ENCODE results near the gene SNPH.
A peak's percentile ranks its signal among the peaks of the same experiment; 100 is the strongest.

The SNPH gene

DNA sequence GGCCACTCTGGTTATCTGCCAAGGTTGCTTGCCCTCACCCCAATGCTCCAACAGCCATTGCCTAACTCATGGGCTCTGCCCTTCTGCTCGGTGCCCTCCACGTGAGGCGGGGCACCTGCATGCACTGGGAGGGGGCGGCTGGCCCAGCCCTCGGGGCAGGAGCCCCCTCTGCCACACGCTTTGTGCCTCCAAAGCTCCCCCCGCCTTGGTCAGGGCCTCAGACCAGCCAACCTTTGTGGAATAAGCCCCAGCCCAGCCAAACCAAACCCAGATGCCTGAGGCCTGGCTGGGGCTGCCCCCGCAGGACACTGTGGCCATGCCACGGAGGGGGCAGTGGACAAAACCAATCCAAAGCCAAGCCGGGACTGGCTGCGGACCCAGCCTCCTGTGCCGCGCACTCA is 41.5 kb downstream of the SNPH start:
- DNase-seq = no peak

DNA sequence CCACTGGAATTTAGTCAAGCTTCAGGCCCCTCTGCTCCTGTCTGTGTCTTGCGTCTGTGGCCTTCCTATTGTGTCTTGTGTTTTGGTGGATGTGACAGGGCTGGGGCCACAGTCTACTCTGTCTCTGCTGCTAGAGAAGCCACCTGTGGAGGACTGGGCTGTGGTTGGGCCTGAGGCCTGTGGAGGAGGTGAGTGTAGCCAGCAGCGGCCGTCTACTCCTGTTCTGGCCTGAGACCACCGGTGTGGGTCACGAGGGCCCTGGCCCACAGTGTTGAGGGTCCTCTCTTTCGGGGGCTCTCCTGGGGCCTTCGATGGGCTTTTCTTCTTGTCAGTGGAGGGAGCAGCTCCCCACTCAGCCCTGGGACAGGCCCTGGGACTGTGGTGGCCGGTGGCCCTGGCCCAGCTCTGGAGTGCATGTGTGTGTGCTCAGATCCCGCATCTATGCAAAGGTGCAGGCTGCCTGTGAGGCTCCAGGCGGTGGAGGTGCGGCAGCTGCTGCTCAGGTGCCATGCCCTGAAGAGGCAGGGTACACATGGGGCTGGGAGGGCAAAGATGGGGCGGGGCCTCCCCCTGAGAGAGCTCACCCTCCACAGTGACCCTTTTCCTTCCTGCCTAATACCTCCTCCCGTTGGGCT is 42.1 kb downstream of the SNPH start:
- DNase-seq = no peak

DNA sequence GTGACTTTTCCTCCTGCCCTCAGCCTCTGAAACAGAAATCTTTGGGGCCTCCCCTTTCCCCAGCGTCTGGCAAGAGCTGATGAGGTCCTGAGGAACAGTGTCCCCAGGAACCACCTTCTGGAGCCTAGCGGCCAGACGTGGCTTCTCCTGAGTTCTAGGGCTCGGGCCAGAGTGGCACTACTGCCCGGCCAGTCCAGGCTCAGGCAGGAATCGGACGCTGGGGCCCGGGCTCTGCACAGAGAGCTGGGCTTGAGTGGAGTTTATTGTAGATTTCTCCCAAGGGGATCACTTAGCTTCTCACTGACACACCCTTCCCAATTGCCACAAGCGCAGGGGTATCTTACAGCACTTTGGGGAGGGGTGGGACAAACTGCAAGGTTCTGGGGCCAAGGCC is 42.6 kb downstream of the SNPH start:
- DNase-seq = no peak

DNA sequence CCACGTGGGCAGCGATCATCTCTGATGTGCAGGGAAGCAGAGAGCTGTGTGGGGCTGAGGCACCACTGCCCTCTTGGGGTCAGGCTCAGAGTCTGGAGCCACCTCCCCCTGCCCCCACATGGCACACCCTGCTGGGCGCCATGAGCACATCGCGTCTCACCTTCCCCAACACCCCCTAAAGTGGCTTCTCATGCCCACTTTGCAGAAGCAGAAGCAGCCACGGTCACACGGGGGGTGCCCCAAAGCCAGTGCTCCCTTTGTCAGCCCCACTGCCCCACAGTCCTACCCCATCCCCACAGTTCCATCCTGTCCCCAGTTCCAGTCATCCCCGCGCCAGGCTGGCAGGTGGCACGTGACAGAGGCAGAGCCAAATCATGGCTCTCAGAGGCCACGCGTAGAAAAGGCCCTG is 43.3 kb downstream of the SNPH start:
- no peak for DNase-seq

DNA sequence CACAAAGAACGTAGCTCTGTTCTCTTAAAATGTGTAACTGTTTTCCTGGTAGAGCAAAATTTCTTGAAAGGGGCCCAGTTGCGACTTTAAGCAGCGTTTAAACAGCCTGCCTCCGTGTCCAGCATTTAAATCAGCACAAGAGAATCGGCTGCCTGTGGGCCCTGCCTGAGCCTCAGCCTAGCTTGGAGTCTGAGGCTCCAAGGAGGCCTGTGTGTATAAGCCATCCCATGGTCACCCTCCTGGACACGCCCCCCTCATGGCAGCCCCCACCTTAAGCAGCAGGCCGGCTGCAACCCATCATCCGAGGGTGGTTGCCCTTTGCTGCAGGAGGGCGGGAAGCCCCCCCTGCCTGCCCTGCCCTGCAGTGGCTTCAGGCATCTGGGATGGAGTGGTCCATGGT is 44.0 kb downstream of the SNPH start:
- DNase-seq = no peak

DNA sequence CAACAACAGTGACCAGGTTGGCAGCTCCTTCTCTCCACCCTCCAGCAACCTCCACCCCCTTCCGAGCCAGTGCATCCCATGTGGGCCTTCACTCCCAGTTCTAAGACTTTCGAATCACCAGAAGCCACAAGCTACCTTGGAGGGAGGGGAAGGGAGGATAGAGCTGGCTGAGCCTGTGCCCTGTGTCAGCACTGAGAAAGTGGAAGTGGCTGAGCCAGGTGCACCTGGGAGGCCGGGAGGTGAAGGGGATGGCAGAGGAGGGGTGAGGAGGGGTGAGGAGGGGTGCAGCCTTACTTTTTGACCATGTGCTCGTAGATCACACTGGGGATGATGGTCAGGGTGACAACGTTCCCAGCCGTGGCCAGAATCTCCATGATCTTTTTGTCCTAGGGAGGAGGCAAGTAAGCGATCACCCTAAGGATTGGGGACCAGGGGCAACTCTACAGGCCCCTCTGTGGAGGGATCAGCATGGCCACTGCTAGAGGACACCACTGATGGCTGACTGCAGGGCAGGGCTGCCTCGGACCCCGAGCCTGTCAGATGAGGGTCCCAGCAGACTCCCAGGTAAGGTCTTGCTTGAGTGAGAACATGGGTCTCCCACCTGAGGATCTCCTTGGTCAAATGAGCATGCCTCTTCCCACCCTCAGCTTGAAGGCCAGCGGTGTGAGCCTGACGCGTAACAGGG is 44.6 kb downstream of the SNPH start:
- DNase-seq = no peak

DNA sequence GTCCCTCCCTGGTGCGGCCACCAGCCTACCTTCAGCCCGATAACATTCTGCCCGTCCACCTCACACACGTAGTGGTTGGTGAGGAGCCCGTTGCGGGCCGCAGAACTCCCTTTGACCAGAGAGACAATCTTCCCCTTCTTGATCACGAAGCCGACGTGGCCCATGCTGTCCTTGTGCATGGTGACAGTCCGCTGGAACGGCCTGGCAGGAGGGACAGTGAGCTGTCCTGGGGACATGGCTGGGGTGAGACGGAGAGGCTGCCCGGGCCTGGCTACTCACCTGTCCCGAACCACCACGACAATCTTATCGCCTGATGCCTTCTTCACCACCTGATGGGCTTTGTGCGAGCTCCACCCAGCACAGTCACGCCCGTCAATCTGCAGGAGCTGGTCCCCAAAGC is 46.2 kb downstream of the SNPH start:
- DNase-seq = no peak

DNA sequence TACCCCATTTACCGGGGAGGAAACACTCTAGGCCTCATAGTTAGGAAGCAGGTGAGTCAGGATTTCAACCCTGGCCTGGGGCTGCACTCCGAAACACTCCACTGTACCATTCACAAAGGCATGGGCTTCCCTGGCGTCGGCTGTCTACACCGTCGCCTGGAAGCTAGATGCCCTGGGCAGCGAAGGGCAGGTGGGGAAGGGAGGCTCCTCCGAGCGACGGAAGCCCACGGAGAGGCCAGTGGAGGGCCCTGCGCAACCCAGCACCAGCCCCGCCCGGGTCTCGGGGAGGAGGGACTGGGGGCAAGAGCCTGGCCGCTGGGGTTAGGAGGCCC is 46.8 kb downstream of the SNPH start:
- DNase-seq = no peak

DNA sequence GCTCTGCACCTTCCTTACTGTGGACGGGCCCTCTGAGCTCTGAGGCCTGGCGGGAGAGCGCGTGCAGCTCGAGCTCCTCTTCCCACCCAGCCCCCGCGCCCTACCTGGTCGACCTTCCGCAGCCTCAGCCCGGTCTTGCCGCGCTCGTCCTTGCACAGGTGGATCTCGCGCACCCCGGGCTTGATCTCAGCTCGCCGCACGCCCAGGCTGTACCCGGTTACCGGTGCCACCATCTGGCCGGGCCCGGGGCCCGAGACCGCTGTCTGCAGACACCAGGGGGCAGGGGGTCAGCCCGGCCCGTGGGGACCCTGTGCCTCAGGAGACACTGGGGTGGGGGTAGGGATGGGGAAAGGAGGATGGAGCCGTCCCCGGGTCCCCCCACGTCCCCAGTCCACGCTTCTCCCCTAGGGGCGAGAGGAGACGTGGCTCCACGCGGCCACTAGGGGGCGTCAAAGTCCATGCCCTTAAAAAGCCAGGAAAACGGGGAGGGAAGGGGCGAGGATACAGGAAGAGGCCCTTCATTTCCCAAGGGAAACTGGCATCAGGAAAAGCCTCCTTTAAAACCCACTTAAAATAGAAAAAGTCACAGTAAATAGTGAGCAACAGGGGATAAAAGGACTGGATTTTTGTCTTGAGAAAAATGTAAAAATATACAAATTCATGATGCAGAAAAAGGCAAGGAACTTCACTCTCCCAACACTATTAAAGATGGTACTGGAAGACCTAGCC is 47.3 kb downstream of the SNPH start:
- peak; percentile 70 for DNase-seq

DNA sequence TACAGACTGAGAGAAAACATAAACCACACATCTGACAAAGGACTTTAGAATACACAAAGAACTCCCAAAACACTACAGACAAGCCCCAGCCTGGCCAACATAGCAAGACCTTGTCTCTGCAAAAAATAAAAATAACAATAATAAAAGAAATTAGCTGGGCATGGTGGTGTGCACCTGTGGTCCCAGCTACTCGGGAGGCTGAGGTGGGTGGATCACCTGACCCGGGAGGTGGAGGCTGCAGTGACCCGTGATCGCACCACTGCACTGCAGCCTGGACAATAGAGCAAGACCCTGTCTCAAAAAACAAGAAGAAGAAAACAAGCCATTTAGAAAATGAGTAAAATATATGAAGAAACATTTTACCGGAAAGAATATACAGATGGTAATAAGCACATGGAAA is 49.7 kb downstream of the SNPH start:
- DNase-seq = no peak

DNA sequence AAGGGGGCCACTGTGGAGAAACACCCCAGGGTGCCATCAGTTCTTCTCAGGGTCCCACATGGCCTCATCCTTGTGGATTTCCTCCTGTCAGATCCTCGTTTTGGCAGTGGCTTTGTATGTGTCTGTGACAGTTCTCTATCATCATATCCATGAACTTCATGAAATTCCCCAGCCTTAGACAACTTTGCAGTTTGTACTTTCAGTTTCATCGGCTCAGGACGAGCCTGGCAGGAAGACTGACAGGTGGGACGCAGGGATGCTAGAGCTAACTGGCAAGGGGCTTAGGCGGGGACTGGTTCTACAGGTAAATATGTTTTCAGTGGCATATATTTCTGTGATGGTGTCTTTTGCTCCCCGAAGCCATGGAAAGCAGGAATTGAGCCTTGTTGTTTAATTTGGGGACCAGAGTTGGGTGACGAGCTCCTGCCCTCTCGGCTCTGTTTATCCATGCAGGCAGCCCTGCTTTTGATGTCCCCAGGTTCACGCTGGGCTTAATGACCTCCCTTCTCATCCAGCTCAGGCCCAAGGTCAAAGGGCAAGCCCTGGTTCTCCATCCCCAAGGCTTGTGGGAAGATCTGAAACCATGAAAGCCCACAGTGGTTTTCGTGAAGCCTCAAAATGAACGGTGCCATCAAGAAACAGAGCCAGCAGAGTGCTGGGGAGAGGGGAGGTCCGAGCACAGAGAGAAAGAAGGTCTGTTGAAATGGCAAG is 51.6 kb downstream of the SNPH start:
- DNase-seq = no peak

DNA sequence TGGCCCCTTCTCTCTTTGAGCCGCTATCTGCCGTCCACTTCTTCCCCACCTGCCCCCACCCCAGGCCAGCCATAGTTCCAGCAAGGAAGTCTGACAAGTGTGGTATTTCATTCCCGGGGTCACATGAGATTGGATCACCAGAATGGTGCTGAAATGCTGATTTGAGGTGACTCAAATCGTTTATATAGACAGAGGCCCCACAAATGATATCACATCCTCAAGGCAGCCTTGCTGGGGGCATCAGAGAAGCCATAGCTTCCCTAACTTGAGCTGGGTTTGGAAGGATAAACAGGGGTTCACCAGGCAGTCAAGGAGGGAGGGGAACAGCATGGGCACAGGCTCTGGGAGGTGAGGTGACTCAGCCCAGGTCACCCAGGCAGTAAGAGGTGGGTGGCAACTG is 53.0 kb downstream of the SNPH start:
- DNase-seq = no peak

DNA sequence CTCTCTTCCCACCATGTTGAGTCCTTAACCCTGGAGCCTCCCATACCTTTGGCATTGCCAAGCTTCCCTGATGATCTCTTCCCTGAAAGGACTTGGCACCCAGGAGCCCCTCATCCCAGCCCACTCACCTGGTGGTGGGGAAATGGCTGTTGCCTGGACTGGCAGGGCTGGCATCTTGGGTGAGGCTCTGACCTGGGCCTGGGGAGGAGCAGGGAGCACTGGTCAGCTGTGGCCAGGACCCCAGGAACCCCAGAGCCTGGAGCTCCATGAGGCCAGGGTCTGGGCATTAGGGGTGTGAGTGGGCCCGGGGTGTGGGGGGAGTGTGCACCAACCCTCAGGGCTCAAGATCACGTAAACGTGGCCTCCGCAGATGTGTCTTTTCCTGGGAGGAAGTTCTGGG is 53.4 kb downstream of the SNPH start:
- DNase-seq = no peak

DNA sequence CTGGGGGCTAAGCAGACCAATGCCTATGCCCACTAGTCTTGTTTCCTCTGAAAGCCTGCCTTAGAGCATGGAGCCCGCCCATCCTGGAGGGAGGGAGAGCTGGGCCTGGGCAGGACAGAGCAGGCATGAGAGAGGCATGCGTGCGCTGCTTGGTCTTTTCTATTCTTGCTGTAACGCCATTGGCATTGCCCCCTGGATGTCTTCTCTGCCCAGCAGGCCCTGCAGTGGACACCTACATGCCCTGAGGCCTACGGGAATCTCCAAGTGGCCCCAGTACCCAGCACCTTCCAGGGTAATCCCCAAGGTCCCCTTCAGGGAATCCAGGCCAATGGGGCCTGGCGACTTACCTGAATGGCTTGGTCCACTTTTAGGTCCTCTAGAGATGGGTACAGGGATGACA is 53.9 kb downstream of the SNPH start:
- no peak for DNase-seq

DNA sequence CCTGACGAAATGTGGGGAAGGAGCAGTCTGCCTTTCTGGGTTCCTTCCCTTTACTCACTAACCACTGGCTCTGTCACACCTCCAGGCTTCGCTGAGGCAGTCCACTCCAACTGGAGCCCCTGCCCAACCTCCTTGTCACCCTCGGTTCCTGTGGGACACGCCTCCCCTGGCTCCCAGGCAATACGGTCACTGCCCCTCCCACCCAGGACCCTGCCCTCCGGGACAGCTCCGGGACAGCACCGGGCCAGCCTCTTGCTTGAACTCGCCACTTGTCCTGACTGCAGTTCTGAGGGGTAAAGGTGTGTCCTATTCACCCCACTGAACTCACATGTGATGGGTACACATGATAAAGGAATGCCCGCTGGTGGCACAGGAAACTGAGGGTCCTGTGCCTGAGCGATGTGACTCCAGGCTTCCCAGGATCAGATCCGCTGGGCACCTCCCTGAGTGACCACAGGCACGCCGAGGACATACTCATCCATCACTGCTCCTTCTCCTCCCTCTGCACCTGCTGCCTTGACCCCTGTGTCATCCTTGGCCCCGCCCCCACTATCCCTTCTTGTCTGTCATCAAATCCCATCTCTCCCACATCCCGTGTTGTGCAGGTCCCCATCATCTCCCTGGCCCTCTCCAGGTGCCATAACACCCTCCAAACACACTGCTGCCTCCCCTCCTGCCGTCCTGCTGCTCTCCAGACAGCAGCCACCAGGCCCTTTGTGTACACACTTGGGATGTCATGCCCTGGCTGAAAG is 55.0 kb downstream of the SNPH start:
- no peak for DNase-seq

DNA sequence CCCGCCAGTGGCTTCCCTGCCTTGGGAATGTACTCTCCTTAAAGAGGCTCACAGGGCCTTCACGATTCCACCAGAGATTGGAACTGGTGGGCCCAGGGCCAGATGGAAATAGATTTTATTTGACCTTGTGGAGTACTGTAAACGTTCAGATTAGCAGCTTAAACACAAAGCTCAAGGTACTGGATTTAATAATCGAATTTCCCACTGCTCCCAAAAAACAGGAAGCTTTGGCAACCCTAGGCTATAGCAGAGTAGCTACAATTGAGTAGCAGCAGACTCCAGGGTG is 55.5 kb downstream of the SNPH start:
- no peak for DNase-seq

DNA sequence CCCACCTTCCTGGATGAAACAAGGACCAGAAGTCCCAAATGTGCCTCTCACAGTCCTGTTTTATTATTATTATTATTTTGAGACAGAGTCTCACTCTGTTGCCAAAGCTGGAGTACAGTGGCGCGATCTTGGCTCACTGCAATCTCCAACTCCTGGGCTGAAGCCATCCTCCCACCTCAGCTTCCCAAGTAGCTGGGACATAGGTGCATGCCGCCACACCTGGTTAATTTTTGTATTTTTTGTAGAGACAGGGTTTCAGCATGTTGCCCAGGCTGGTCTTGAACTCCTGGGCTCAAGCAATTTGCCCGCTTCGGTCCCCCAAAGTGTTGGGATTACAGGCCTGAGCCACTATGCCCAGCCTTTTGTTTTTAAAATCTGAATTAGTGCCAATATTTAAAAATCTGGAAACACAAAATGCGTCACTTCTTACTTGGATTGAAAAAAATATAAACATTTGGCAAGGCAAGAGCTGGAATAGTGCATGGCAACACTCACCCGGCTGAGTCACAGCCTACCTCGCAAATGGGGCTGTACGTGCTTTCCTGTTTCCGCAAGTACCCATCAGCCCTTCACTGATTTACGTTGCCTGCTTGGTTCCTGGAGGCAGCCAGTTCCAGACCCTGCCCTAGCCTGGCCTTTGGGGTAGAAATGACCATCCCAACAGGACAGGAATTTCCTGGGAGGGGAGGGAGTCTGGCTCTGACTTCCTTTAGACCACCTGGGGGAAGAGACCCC is 56.6 kb downstream of the SNPH start:
- DNase-seq = no peak

DNA sequence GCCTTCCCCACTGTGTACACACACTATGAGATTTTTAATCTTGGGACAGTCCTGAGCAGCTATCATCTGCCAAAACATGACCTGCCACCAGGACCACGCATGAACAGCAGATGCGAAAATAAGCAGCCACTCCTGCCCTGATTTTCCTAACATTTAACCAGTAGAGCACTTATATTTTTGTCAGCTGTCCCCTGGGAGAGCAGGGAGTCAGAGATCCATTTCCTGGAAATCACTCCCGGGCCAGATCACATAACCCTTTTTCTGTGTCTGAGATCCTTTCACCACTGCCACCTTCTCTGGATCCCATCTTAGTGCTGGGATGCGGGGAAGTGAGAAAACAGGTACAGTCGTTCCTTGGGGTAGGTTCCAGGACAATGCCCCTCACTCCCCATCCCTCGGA is 57.2 kb downstream of the SNPH start:
- DNase-seq = no peak

DNA sequence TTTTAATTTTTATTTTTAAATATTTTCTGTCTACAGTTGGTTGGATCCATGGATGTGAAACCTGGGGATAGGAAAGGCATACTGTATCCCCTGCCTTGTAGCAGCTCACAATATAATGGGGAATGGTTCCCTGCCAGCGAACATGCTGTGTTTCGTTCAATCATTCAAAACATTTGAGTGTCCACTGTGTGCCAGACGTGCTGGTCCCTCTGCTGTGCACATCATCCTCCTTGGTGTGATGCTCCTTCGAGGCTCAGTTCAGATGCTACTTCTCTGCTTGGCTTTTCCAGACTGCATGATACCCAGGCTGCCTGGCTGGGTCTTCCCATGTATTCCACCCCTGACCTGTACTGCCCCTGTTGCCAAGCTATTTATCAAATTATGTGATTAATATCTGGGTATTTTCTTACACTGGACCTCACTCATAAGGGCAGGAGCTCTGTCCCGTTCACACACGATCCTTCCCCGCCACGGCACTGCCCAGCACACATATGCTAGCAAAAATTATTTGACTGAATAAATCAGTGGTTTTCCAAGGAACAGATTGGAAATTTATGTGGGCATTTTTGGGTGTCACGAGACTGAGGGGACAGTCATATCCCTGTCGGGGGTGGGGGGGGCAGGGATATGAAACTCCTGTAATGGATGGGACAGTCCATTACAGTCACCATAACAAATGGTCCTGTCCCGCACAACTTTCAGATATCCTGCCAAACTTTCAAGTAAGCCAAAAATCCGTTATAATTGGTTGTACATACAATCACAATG is 57.9 kb downstream of the SNPH start:
- DNase-seq = no peak

DNA sequence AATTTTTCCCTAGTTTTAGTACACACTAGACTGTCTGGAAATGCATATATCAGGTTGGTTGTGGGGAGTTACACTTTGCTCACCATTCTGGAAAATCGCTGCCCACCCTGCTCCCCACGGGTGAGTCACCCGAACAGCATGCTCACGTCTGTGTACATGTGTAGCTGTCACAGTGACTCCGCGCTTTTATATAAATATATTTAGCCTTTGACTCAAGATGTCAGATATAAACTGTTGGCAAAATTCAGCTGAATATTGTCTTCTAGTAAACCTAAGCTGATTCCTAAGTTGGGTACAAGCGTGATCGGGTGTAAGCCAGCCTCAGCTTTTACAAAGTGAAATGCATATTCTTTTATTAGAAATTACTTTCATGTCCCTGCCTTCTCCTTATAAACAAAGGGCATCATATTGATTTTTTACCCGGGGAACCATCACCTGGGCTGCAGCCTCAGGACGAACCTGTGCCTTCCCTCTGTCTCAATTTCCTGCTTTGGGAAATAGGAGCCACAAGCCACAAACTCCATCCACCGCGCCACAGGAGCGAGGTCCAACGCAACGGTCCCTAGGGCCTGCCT is 58.6 kb downstream of the SNPH start:
- peak; percentile 46 for DNase-seq

Data from activated naive CD4-positive, alpha-beta T cell treated with Interleukin-2 at 50 U/mL for 16 hours (primary cell).